Cortex of kidney (tissue), 1 donor: ENCODE measurements around the gene WASHC4.

Experiments
- DNase-seq: peaks from one replicate; lab custom pipeline; 2025; lab: John Stamatoyannopoulos, UW

Gene WASHC4, protein sequence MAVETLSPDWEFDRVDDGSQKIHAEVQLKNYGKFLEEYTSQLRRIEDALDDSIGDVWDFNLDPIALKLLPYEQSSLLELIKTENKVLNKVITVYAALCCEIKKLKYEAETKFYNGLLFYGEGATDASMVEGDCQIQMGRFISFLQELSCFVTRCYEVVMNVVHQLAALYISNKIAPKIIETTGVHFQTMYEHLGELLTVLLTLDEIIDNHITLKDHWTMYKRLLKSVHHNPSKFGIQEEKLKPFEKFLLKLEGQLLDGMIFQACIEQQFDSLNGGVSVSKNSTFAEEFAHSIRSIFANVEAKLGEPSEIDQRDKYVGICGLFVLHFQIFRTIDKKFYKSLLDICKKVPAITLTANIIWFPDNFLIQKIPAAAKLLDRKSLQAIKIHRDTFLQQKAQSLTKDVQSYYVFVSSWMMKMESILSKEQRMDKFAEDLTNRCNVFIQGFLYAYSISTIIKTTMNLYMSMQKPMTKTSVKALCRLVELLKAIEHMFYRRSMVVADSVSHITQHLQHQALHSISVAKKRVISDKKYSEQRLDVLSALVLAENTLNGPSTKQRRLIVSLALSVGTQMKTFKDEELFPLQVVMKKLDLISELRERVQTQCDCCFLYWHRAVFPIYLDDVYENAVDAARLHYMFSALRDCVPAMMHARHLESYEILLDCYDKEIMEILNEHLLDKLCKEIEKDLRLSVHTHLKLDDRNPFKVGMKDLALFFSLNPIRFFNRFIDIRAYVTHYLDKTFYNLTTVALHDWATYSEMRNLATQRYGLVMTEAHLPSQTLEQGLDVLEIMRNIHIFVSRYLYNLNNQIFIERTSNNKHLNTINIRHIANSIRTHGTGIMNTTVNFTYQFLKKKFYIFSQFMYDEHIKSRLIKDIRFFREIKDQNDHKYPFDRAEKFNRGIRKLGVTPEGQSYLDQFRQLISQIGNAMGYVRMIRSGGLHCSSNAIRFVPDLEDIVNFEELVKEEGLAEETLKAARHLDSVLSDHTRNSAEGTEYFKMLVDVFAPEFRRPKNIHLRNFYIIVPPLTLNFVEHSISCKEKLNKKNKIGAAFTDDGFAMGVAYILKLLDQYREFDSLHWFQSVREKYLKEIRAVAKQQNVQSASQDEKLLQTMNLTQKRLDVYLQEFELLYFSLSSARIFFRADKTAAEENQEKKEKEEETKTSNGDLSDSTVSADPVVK

GRCh38 chr12:105107494-105108371 lies at the start of gene WASHC4:
Gene WASHC4, plus strand, starts transcription at chr12:105107731. Its CDS starts 70 bp downstream, at chr12:105107801.
- peak; percentile 54 for DNase-seq

GRCh38 chr12:105060715-105061378 lies 46.7 kb upstream of the WASHC4 start:
- no peak for DNase-seq

GRCh38 chr12:105064564-105065178 lies 42.9 kb upstream of the WASHC4 start:
- no peak for DNase-seq

DNA sequence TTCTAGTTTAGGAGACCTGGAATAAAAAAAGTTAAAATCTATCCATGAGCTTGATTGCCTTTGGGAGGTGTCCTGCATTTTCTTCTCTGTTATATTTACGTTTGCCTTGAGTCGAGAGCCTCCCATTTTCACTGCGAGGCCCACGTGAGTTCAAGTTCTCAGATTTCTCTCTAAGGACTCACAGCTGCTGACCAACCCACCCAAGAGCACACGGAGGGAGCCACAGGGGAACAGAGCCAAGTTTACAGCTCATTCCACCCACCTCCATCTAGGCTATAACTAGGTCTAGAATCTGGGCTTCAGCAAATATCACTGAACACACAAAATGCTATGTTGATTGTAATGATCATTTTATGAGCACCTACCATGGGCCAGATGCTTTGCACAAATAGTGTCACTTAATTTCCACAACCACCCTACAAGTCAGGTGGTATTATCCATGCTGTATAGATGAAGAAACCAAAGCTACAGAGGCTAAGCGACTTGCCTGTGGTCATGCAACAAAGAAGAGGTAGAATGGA lies 40.0 kb upstream of the WASHC4 start:
- no peak for DNase-seq

- no peak for DNase-seq
These were observed 37.4 kb upstream of the WASHC4 start for GRCh38 chr12:105069936-105070702.

DNA sequence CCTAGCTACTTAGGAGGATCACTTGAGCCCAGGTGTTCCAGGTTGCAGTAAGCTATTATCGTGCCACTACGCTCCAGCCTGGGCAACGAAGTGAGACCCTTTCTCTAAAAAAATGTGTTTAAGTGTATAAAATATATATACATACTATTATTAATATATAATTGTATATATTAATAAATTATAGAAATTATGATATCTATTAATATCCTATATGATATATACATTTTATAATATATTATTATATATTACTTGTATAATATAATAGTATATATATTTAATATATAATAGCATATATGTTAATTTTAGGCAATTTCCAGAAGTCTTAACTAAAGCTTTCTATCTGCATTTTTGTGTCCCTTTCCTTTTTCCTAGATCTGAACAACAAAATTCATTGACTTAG lies 35.5 kb upstream of the WASHC4 start:
- DNase-seq, result no peak

- DNase-seq, result no peak
These were observed 34.5 kb upstream of the WASHC4 start for GRCh38 chr12:105072888-105073488.

DNA sequence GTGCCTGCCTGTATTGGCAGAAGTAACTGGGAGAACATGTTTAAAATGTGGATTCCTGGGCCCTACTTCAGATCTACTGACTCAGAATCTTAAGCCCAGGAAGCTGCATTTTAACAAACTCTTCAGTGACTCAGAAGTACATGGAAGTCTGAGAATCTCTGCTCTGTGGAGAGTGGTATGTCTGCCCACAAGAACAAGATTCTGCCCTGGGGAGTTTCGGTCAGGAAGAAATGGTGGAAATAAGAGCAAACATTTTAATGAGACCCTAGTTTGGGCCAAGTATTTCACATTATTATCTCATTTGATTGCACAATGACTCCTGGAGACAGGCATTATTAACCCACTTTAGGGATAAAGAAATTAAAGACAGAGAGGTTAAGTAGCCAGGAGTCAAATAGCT lies 31.4 kb upstream of the WASHC4 start:
- DNase-seq, result no peak

- DNase-seq, result no peak
These were observed 30.6 kb upstream of the WASHC4 start for GRCh38 chr12:105076913-105077312.

- DNase-seq, result no peak
These were observed 30.1 kb upstream of the WASHC4 start for GRCh38 chr12:105077435-105077834.

- no peak for DNase-seq
These were observed 28.6 kb upstream of the WASHC4 start for GRCh38 chr12:105078712-105079570.

DNA sequence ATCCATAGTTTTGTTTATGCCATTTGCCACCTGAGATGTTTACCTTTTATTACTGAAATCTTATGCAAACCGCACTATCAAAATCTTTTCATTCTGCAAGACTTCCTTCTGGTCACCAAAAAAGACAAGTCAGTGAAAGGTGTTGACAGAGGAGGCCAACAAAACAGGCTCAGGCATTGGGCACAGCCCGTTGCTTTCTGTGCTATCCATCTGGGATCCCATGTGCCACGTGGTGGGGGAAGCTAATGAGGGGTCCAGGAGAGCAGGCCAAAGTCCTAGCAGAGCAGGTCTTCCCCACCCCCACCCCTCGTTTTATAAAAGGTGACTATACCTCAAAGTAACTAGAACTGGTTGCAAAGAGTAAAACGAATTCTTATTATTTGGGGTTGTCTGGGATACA lies 24.5 kb upstream of the WASHC4 start:
- DNase-seq, result no peak

GRCh38 chr12:105083551-105084105 lies 23.9 kb upstream of the WASHC4 start:
- no peak for DNase-seq

DNA sequence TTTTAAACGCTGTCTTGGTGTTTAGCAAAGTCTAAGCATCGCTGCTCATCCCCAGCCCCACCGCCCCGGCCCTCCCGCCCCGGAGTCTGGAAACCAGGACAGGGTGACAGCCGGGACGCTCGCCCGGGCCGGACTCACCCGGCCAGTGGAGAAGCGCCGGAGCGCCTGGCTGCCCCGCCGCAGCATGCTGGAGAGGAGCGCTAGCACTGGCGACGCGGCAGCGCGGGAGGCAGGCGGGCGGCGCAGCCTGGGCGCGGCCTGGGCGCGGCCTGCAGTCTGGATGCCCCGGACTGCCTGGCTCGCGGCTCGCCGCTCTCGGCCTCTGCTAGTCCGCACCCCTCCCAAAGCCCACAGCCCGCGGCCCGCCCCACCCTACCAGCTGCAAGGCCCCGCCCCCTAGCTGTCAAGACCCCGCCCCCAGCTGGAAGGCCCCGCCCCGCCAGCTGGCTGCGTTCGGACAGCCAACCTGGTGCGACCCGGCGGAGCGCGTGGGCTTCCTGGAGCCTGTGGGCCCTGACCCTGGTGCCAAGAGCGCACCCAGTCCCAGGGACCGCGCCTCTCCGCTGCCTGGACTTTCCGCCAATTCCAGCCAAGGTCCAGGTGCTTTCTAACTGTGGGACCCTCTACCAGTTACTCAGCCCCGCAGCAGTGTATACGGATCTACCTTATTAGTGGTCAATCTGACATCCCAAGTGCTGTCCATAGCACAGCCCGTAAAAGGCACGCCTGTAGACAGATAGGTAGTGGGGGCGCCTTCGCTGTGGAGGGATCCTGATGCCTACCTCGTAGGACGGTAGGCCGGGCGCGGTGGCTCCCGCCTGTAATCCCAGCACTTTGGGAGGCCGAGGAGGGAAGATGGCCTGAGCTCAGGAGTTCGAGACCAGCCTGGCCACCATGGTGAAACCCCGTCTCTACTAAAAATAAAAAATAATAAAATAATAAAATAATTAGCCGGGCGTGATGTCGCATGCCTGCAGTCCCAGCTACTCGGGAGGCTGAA lies 23.0 kb upstream of the WASHC4 start, which contains the start of gene ALDH1L2:
ALDH1L2 (minus strand) TSS at position 208 of the 1,000 bp plus-strand sequence; CDS start at position 186, 22 bp downstream.
- no peak for DNase-seq

- no peak for DNase-seq
These were observed 22.0 kb upstream of the WASHC4 start for GRCh38 chr12:105085501-105085900.

DNA sequence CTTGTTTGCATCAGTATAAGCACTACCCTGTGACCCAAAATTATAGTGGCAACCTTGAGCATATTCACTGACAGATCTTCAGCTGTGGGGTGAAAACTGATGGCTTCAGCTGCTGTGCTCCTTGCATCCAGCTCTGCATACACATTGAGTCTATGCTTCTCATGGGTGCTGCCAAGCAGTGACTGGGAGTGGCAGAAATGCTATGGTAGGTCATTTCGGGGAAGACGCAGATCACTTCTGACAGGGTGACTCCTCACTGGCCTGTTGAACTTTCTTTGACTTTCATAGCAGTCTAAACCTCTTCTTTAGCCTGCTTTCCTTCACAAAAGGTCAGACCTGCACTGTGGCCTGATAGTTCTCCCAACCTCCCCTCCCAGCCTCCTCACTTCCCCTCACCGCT lies 17.7 kb upstream of the WASHC4 start:
- no peak for DNase-seq
